HG02642 (cell line): ENCODE measurements around the gene CDK2.
"Not testable (repeated sequence)": the region's sequence is repeated elsewhere in the genome, so short reads cannot be mapped to it uniquely, and the experiment has no call there.

Experiments
- ATAC-seq: cut with Tn5 transposase; IDR thresholded peaks from one replicate; pipeline ENCODE4 v1.9.1; 2021; ENCODE audit warnings: mild to moderate bottlenecking; ENCODE audit not compliant: unreplicated experiment, poor library complexity

The CDK2 gene

GRCh38 chr12:55974308-55974730, 7.7 kb downstream of the CDK2 start:
- peak; percentile 15 for ATAC-seq

- no peak for ATAC-seq
These were observed 11.8 kb downstream of the CDK2 start for GRCh38 chr12:55978393-55978792.

GRCh38 chr12:55979069-55979468, 12.4 kb downstream of the CDK2 start:
- ATAC-seq = no peak

GRCh38 chr12:55981882-55982281, 15.3 kb downstream of the CDK2 start:
- not testable (repeated sequence) for ATAC-seq

GRCh38 chr12:55982319-55982936, 15.8 kb downstream of the CDK2 start:
- peak; percentile 63 for ATAC-seq

GRCh38 chr12:55983232-55983842, 16.7 kb downstream of the CDK2 start:
- no peak for ATAC-seq

GRCh38 chr12:55984861-55985260, 18.2 kb downstream of the CDK2 start:
- no peak for ATAC-seq

GRCh38 chr12:55985341-55985740, 18.7 kb downstream of the CDK2 start:
- ATAC-seq = no peak

- ATAC-seq = not testable (repeated sequence)
These were observed 19.3 kb downstream of the CDK2 start for GRCh38 chr12:55985976-55986375.

GRCh38 chr12:55991110-55991509, 24.5 kb downstream of the CDK2 start:
- no peak for ATAC-seq

- no peak for ATAC-seq
These were observed 26.7 kb downstream of the CDK2 start for GRCh38 chr12:55993230-55993853.

GRCh38 chr12:55995366-55995765, 28.7 kb downstream of the CDK2 start:
- no peak for ATAC-seq

GRCh38 chr12:55996201-55996714, 29.6 kb downstream of the CDK2 start:
- no peak for ATAC-seq

GRCh38 chr12:55996715-55997534, 30.3 kb downstream of the CDK2 start, which contains the start of gene SUOX:
Gene SUOX, plus strand, starts transcription at chr12:55997276. Its CDS starts 4,946 bp downstream, at chr12:56002222.
- peak; percentile 99 for ATAC-seq

- peak; percentile 1 for ATAC-seq
These were observed 30.9 kb downstream of the CDK2 start for GRCh38 chr12:55997535-55997859.

GRCh38 chr12:55999522-55999921, 32.9 kb downstream of the CDK2 start:
- not testable (repeated sequence) for ATAC-seq

GRCh38 chr12:55999999-56000540, 33.4 kb downstream of the CDK2 start:
- ATAC-seq = not testable (repeated sequence)

- no peak for ATAC-seq
These were observed 35.0 kb downstream of the CDK2 start for GRCh38 chr12:56001487-56002100.

- ATAC-seq = not testable (repeated sequence)
These were observed 36.7 kb downstream of the CDK2 start for GRCh38 chr12:56003376-56003775.

- no peak for ATAC-seq
These were observed 37.6 kb downstream of the CDK2 start for GRCh38 chr12:56004211-56004610.
